ENCODE data around the gene CLCA2. TPM values are rescaled to one million over a fixed set of nuclear protein-coding genes. Genes with fewer than 3 reads are reported as not detected.
A peak's percentile ranks its signal among the peaks of the same experiment; 100 is the strongest.

CLCA2 gene
- total and polyA plus RNA-seq, 2 experiments from 2014 or later = not detected

GRCh38 chr1:86481966-86482365 lies 58.0 kb downstream of the CLCA2 start:
- Histone ChIP-seq H4K20me1 (replicated peaks; ENCODE audit: insufficient read depth) (no peaks in the 10 kb centered on the region), H3K4me3 (no peak overlapping the region), H3K27ac (ENCODE audit: low read depth) (no peak overlapping the region), H3K4me2 (no peak overlapping the region), H3K27me3 (ENCODE audit: insufficient read depth) (no peaks in the 10 kb centered on the region), H3F3A (replicated peaks; ENCODE audit: low read depth) (no peaks in the 10 kb centered on the region), H3K4me1 (ENCODE audit: insufficient read depth) (peaks cover 10% of the 10 kb centered on the region), H3K36me3 (ENCODE audit: insufficient read depth) (no peaks in the 10 kb centered on the region), H3K9me2 (ENCODE audit: insufficient read depth) (peaks cover 4% of the 10 kb centered on the region; the same call in 1 of the 2 replicates), H2AFZ (peak overlapping the region; percentile 84; the same call in 1 of the 2 replicates), H3K79me2 (replicated peaks; ENCODE audit: insufficient read depth) (no peaks in the 10 kb centered on the region)
- H3K4me3 Mint-ChIP-seq = no peak overlapping the region
- no peaks in the 10 kb centered on the region for H3K36me3 Mint-ChIP-seq (ENCODE audit: low read depth)
- no peaks in the 10 kb centered on the region for H3K27me3 Mint-ChIP-seq (ENCODE audit: insufficient read depth, low read depth, poor library complexity)
- no peak for DNase-seq (ENCODE audit: low spot score)
- TF ChIP-seq JUNB (IDR thresholded peaks at IDR 0.05; ENCODE audit: unreplicated experiment) (no peak), ZNF462 (CRISPR knock-in tag; IDR thresholded peaks at IDR 0.05) (no peak), CTCF (conservative IDR thresholded peaks at IDR 0.05; ENCODE audit: low read depth in 2 of 2) (no peak), EZH2phosphoT487 (IDR thresholded peaks at IDR 0.05; ENCODE audit: unreplicated experiment) (no peak), NANOG (IDR thresholded peaks at IDR 0.05; ENCODE audit: borderline replicate concordance) (no peak), ZNF331 (CRISPR knock-in tag; IDR thresholded peaks at IDR 0.05; ENCODE audit: low read depth) (no peak), ETS1 (IDR thresholded peaks at IDR 0.05) (no peak), REST (IDR thresholded peaks at IDR 0.05; ENCODE audit: unreplicated experiment) (no peak), POLR2AphosphoS5 (IDR thresholded peaks at IDR 0.05; ENCODE audit: low read depth) (no peak), EZH2 (IDR thresholded peaks at IDR 0.05; ENCODE audit: low read depth, unreplicated experiment) (no peak), CREB1 (CRISPR knock-in tag; IDR thresholded peaks at IDR 0.05; ENCODE audit: low read depth) (no peak), STAT1 (IDR thresholded peaks at IDR 0.05; ENCODE audit: unreplicated experiment) (no peak), ZNF114 (CRISPR knock-in tag; IDR thresholded peaks at IDR 0.05) (no peak)
- H3K9me3 Mint-ChIP-seq = no peaks in the 10 kb centered on the region
- H3K4me1 Mint-ChIP-seq = peaks cover 3% of the 10 kb centered on the region; the same call in 1 of the 3 replicates
- ATAC-seq = no peak
- H3K27ac Mint-ChIP-seq = no peak overlapping the region

All from GM23338 (cell line).